Body of pancreas (tissue), 4 donors: ENCODE measurements around the gene LTK. TPM values are rescaled to one million over a fixed set of nuclear protein-coding genes. Genes with fewer than 3 reads are reported as not detected.
"Not testable (repeated sequence)": the region's sequence is repeated elsewhere in the genome, so short reads cannot be mapped to it uniquely, and the experiment has no call there.

Source experiments
- ATAC-seq: fragments of 150-250 bp; one replicate; pipeline ENCODE4 v1.9.1; 2016
- DNase-seq, 4 donors: peaks; one replicate each; pipeline ENCODE4 v3.0.0-alpha.2; 2019
- H3K27ac ChIP-seq, 4 donors: fragments of 200-600 bp; sonication (generic); 1 replicate in 3 of 4; 2 replicates in 1 of 4; pipeline versions ENCODE4 v1.5.1 to v1.6.1; 2016 to 2019; ENCODE audit warnings: mild to moderate bottlenecking in 1 of 4, mixed read lengths in 1 of 4, moderate library complexity in 1 of 4
- H3K27me3 ChIP-seq, 2 donors: fragments of 200-600 bp; sonication (generic); one replicate each; pipeline ENCODE4 v1.6.0; 2016; ENCODE audit warnings: mild to moderate bottlenecking in 1 of 2
- H3K36me3 ChIP-seq, 2 donors: fragments of 200-600 bp; sonication (generic); replicated peaks in 1 of 2; 2 replicates each; pipeline ENCODE4 v1.5.1; 2016; ENCODE audit warnings: low read depth in 2 of 2; ENCODE audit not compliant: insufficient read depth in 1 of 2
- H3K4me1 ChIP-seq: fragments of 200-600 bp; sonication (generic); one replicate; pipeline ENCODE4 v1.6.0; 2016
- H3K4me3 ChIP-seq, 2 donors: fragments of 200-600 bp; sonication (generic); 1 replicate in 1 of 2; 2 replicates in 1 of 2; pipeline ENCODE4 v1.5.1; 2016 to 2019
- H3K9me3 ChIP-seq, 3 donors: fragments of 200-600 bp; sonication (generic); 1 replicate in 2 of 3; 2 replicates in 1 of 3; pipeline ENCODE4 v1.5.1; 2016
- CTCF ChIP-seq, 7 experiments: fragments of 450-650 bp in 4 of 7; fragments of 200-600 bp in 3 of 7; sonication (generic) in 3 of 7; IDR thresholded peaks; one replicate each; pipeline ENCODE4 v1.5.1; 2016 to 2019; ENCODE audit warnings: antibody characterized with exemption in 7 of 7
- POLR2A ChIP-seq, 3 donors: fragments of 450-650 bp; IDR thresholded peaks; one replicate each; pipeline ENCODE4 v1.6.1; 2016; ENCODE audit warnings: antibody characterized with exemption in 3 of 3, mild to moderate bottlenecking in 2 of 3
- WGBS, 2 donors: methylation state at CpG; one replicate each; pipeline ENCODE4 v1.1.5; 2017; 5-methylcytosine and 5-hydroxymethylcytosine counted together
- intact Hi-C: fragments of 100-400 bp; cut with DNase I; formaldehyde crosslinking; loops from one replicate; pipeline ENCODE4 v1.15.1; 2023
- total RNA-seq, 2 donors: library from RNA; depleted of rRNA; stranded (reverse); fragments of >200 nt; gene quantifications; one replicate each; pipeline ENCODE4 v1.1.0, GENCODE V29; 2016

Gene LTK
- total RNA-seq, 2 donors from 2014 or later = not detected

GRCh38 chr15:41473418-41473817, 40.2 kb downstream of the LTK start:
- Histone ChIP-seq H3K27me3 (no peaks in the 10 kb centered on the region), H3K9me3 (no peaks in the 10 kb centered on the region), H3K4me1 (no peaks in the 10 kb centered on the region), H3K4me3 (no peak overlapping the region), H3K36me3 (peaks cover 0 to 44% of the 10 kb centered on the region in 2 donors), H3K27ac (no peak overlapping the region)
- intact Hi-C loops = no loop called here
- DNase-seq (no peak), ATAC-seq (no peak)
- WGBS, 2 donors = 85 to 86% methylated on average over 11 of the region's 11 CpGs
- TF ChIP-seq POLR2A (IDR thresholded peaks at IDR 0.05) = no peak

- intact Hi-C loops, H3K4me3 ChIP-seq, H3K27me3 ChIP-seq, H3K27ac ChIP-seq, DNase-seq, ATAC-seq, H3K4me1 ChIP-seq, H3K9me3 ChIP-seq: not testable (repeated sequence)
- 90 to 95% methylated on average over 6 of the region's 6 CpGs for WGBS, 2 donors
- peaks cover 0 to 23% of the 10 kb centered on the region in 2 donors for H3K36me3 ChIP-seq
Observed at GRCh38 chr15:41469644-41470043, 44.0 kb downstream of the LTK start.

- Histone ChIP-seq H3K4me3 (no peak overlapping the region), H3K36me3 (peaks cover 0 to 15% of the 10 kb centered on the region in 2 donors), H3K4me1 (no peaks in the 10 kb centered on the region), H3K9me3 (no peaks in the 10 kb centered on the region), H3K27ac (no peak overlapping the region), H3K27me3 (no peaks in the 10 kb centered on the region)
- DNase-seq = no peak
- 61 to 67% methylated on average over 3 of the region's 3 CpGs for WGBS, 2 donors
- intact Hi-C loops = no loop called here
- no peak for TF ChIP-seq CTCF (IDR thresholded peaks at IDR 0.05)
- TF ChIP-seq POLR2A (IDR thresholded peaks at IDR 0.05) = no peak
- ATAC-seq = no peak
Observed at GRCh38 chr15:41466711-41467110, 46.9 kb downstream of the LTK start.

GRCh38 chr15:41465822-41466421, 47.7 kb downstream of the LTK start:
- Histone ChIP-seq H3K4me1 (no peaks in the 10 kb centered on the region), H3K9me3 (no peaks in the 10 kb centered on the region), H3K36me3 (peaks cover 0 to 11% of the 10 kb centered on the region in 2 donors), H3K27me3 (no peaks in the 10 kb centered on the region), H3K4me3 (no peak overlapping the region), H3K27ac (no peak overlapping the region)
- TF ChIP-seq CTCF (IDR thresholded peaks at IDR 0.05) (peak in 6 of 7 experiments; percentile 66 to 83 (median 76)), POLR2A (IDR thresholded peaks at IDR 0.05) (no peak)
- intact Hi-C loops = no loop called here
- WGBS, 2 donors = 80% methylated on average over 8 of the region's 8 CpGs
- peak in 2 of 4 donors; percentile 16 to 32 for DNase-seq
- ATAC-seq = peak; percentile 38

GRCh38 chr15:41464889-41465580, 48.6 kb downstream of the LTK start:
- Histone ChIP-seq H3K27ac (no peak overlapping the region), H3K9me3 (no peaks in the 10 kb centered on the region), H3K36me3 (peaks cover 0 to 6% of the 10 kb centered on the region in 2 donors), H3K27me3 (no peaks in the 10 kb centered on the region), H3K4me1 (no peaks in the 10 kb centered on the region), H3K4me3 (no peak overlapping the region)
- TF ChIP-seq CTCF (IDR thresholded peaks at IDR 0.05) (no peak), POLR2A (IDR thresholded peaks at IDR 0.05) (no peak)
- DNase-seq (no peak), ATAC-seq (no peak)
- WGBS, 2 donors = 91% methylated on average over 5 to 9 of the region's 9 CpGs
- intact Hi-C loops = no loop called here
